Activated T-cell treated with anti-CD3 and anti-CD28 coated beads for 4 hours (primary cell): ENCODE data around the gene MILR1.
"Not testable (repeated sequence)": the region's sequence is repeated elsewhere in the genome, so short reads cannot be mapped to it uniquely, and the experiment has no call there.

ENCODE experiments used
- DNase-seq: peaks from one replicate; pipeline ENCODE4 v3.0.0-alpha.2; 2020

Gene MILR1

GRCh38 chr17:64430036-64430435, 18.9 kb upstream of the MILR1 start:
- DNase-seq: not testable (repeated sequence)

- DNase-seq: no peak
Measured at GRCh38 chr17:64431534-64431933, 17.4 kb upstream of the MILR1 start.

GRCh38 chr17:64437944-64438525, 10.9 kb upstream of the MILR1 start:
- no peak for DNase-seq

GRCh38 chr17:64439521-64439920, 9.4 kb upstream of the MILR1 start:
- not testable (repeated sequence) for DNase-seq

GRCh38 chr17:64439956-64440355, 9.0 kb upstream of the MILR1 start:
- no peak for DNase-seq

GRCh38 chr17:64441772-64442540, 7.0 kb upstream of the MILR1 start:
- DNase-seq: no peak

GRCh38 chr17:64442541-64442971, 6.4 kb upstream of the MILR1 start:
- no peak for DNase-seq

GRCh38 chr17:64443086-64443760, 5.7 kb upstream of the MILR1 start:
- DNase-seq: no peak

GRCh38 chr17:64447526-64447925, 1.4 kb upstream of the MILR1 start:
- DNase-seq: no peak

- DNase-seq: no peak
Measured at GRCh38 chr17:64449545-64449944, 630 bp downstream of the MILR1 start.

- DNase-seq: no peak
Measured at GRCh38 chr17:64455993-64456885, 7.3 kb downstream of the MILR1 start.

- no peak for DNase-seq
Measured at GRCh38 chr17:64457156-64457555, 8.2 kb downstream of the MILR1 start.

GRCh38 chr17:64458756-64459155, 9.8 kb downstream of the MILR1 start:
- DNase-seq: no peak

- DNase-seq: no peak
Measured at GRCh38 chr17:64459284-64459747, 10.4 kb downstream of the MILR1 start.

- not testable (repeated sequence) for DNase-seq
Measured at GRCh38 chr17:64459818-64460217, 10.9 kb downstream of the MILR1 start.

GRCh38 chr17:64460955-64461354, 12.0 kb downstream of the MILR1 start:
- no peak for DNase-seq

- DNase-seq: no peak
Measured at GRCh38 chr17:64461788-64462187, 12.9 kb downstream of the MILR1 start.

- DNase-seq: no peak
Measured at GRCh38 chr17:64466019-64466735, 17.3 kb downstream of the MILR1 start.

GRCh38 chr17:64466834-64467233, 17.9 kb downstream of the MILR1 start:
- DNase-seq: not testable (repeated sequence)

- DNase-seq: no peak
Measured at GRCh38 chr17:64470625-64471024, 21.7 kb downstream of the MILR1 start.

- DNase-seq: no peak
Measured at GRCh38 chr17:64471440-64471839, 22.5 kb downstream of the MILR1 start.

GRCh38 chr17:64472564-64472963, 23.6 kb downstream of the MILR1 start:
- DNase-seq: no peak
